HG02884 (cell line): ENCODE results near the gene CUL4A.
A peak's percentile ranks its signal among the peaks of the same experiment; 100 is the strongest.
"Not testable (repeated sequence)": the region's sequence is repeated elsewhere in the genome, so short reads cannot be mapped to it uniquely, and the experiment has no call there.

Experiments used
- ATAC-seq: cut with Tn5 transposase; IDR thresholded peaks from one replicate; pipeline ENCODE4 v1.9.1; 2021; ENCODE audit warnings: mild to moderate bottlenecking, moderate library complexity; ENCODE audit not compliant: unreplicated experiment

The CUL4A gene

GRCh38 chr13:113209336-113209758 is at the start of gene CUL4A:
TSS of gene CUL4A (plus strand) at chr13:113209613. CDS start at chr13:113209628, 15 bp downstream.
- peak; percentile 35 for ATAC-seq

- ATAC-seq = no peak
Measured at GRCh38 chr13:113159701-113160100, 49.7 kb upstream of the CUL4A start.

DNA sequence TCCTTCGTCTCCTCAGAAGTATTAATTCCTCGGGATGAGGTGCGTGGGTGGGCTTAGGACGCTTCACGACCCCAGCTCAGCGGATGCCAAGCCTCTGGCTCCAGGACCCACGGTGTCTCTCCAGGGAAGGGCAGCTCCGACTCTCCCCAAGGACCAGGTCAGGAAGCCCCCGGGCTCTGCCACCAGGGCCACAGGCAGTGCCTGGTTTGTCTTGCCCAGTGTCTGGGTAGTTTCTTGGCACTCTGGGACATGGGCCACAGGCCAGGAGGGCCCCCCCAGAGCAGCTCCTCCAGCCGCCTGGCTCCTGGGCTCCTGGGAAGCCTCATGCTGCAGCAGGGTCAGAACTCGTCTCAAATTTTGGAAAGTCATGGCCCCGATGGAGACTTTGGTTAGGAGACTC is 48.4 kb upstream of the CUL4A start:
- ATAC-seq = no peak

DNA sequence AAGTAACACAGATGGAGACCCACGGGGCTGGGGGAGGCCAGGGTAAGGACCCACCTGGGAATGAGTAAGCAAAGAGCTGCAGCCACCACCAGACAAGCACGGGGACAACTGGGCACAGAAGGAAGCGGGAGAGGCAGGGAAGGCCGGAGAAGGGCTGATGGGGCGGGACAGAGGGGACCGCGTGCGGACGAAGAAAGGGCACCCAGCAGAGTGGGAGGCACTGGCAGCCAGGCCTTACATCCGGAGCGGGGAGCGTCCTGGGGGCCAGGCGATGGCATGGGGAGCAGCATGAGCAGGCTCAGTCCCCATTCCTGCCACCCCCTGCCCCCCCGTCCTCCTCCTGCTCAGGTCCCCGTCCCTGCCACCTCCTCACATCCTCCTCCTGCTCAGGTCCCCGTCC is 48.0 kb upstream of the CUL4A start:
- no peak for ATAC-seq

DNA sequence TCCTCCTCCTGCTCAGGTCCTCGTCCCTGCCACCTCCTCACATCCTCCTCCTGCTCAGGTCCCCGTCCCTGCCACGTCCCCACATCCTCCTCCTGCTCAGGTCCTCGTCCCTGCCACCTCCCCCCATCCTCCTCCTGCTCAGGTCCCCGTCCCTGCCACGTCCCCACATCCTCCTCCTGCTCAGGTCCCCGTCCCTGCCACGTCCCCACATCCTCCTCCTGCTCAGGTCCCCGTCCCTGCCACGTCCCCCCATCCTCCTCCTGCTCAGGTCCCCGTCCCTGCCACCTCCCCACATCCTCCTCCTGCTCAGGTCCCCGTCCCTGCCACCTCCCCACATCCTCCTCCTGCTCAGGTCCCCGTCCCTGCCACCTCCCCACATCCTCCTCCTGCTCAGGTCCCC is 47.4 kb upstream of the CUL4A start:
- ATAC-seq = not testable (repeated sequence)

DNA sequence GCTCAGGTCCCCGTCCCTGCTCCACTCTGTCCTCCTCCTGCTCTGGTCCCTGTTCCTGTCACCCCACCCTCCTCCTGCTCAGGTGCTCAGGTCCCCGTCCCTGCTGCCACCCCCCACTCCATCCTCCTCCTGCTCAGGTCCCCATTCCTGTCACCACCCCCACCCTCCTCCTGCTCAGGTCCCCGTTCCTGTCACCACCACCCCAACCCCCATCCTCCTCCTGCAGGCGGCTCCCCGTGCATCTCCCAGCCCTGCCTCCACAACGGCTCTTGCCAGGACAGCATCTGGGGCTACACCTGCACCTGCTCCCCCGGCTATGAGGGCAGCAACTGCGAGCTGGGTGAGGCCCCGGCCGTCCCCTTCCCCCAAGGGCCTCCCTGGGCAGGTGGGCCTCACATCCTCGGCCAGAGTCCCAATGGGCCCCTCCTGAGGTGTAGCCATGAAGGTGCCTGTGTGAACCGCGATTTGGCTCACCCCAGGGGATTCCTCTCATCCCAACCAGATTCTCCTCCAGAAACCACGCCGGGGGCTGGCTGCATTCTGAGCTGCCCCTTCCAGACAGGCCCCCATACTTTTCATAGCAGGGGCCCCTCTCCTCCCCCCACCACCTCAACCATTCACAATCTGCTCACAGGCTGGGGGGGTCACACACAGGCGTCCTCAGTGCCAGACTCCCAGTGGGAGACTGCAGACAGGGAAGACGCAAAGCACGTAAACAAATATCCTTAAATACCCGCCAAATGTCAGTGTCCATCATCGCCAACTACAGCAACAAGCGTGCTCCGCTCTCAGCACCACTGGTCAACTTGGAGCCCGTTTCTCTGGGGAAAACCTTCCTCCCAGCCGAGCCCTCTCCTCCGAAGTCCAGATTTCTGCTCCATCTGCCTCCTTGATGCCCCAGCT is 46.4 kb upstream of the CUL4A start:
- ATAC-seq = no peak

- no peak for ATAC-seq
Measured at GRCh38 chr13:113164492-113164891, 44.9 kb upstream of the CUL4A start.

DNA sequence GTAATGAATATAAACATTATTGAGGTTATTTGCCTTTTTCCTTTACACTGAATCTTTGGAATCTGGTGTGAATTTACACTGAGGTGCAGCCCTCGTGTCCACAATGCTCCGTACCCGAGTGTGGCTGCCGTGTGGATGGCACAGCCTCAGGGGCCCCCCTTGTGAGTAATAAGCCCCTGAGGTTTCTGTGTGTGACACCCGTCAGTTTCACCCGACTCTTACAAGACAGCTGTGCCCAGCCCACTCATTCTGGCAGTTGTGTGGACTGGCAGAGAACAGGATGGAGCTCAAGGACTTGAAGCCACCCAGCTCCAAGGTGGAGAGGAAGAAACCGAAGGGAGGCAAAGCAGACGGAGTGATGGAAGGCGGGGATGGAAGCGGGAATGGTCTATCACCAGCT is 43.1 kb upstream of the CUL4A start:
- ATAC-seq = no peak

- ATAC-seq = no peak
Measured at GRCh38 chr13:113166681-113167080, 42.7 kb upstream of the CUL4A start.

DNA sequence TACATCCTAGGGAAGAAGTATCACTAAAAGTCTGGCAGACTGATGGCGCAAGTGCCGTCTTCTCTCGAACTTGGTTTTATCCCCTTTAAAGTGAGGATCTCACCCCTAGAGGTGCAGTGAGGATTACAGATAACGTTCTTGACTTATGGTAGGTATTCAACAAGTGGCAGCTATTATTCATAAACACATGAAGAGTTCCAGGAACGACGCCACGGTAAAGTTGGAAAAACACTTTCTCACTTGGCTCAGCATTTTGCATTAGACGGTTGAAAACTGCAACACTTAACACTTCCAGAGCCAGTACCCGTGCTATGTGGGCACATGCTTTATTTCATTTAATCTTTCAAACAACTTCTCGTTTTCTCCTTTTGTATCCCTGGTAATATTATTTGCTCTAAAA is 42.3 kb upstream of the CUL4A start:
- no peak for ATAC-seq

DNA sequence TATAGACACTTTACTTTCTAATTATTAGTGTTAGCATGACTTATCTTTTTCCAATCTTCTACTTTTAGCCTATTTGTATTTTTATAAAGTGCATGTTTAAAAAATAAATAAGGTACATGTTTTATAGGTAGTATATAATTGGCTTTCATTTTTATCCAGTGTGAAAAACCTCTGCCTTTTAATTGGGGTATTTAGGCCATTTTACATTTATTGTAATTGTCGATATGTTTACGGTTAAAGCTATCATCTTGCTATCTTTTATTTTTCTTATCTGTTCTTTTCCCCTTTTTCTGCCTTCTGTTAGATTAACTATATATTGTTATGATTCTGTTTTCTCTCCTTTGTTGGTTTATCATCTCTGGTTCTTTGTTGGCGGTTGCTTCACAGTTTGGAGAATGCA is 41.8 kb upstream of the CUL4A start:
- ATAC-seq = no peak

DNA sequence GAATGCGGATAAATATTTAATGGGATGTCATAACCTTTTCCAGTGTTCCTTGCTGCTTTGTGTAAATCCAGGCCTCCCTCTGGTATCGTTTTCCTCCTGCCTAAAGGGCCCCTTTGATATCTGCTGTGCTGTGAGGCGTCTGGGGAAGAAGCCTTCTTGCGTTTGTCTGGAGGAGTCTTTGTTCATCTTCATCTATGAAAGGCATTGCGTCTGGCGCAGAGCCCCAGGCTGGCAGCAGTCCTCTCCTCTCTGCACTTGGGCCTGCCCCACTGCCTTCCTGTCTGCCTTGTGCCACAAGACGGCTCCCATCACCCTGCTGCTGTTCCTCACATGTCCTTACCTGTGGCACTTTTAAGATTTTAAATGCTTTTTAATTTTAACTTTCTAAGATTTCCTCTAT is 41.2 kb upstream of the CUL4A start:
- ATAC-seq = no peak

GRCh38 chr13:113169277-113170272 is 39.8 kb upstream of the CUL4A start:
- ATAC-seq = no peak

DNA sequence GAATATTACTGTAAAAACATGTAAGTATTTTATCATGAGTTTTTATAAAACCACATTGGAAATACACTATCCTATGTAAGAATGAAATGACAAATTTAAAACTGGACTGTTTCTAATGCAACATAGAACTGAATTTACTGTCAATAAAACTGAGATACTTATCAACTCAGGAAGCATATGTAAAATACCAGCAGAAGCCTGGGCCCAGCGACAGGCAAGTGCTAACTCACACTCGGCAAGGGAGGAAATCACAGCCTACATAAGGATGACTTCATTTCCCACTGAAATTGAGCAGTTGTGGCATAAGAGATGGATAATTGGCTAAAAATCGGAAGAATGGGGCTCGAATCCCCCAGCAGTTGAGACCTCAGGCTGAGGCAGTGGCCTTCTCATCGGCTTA is 38.9 kb upstream of the CUL4A start:
- no peak for ATAC-seq

DNA sequence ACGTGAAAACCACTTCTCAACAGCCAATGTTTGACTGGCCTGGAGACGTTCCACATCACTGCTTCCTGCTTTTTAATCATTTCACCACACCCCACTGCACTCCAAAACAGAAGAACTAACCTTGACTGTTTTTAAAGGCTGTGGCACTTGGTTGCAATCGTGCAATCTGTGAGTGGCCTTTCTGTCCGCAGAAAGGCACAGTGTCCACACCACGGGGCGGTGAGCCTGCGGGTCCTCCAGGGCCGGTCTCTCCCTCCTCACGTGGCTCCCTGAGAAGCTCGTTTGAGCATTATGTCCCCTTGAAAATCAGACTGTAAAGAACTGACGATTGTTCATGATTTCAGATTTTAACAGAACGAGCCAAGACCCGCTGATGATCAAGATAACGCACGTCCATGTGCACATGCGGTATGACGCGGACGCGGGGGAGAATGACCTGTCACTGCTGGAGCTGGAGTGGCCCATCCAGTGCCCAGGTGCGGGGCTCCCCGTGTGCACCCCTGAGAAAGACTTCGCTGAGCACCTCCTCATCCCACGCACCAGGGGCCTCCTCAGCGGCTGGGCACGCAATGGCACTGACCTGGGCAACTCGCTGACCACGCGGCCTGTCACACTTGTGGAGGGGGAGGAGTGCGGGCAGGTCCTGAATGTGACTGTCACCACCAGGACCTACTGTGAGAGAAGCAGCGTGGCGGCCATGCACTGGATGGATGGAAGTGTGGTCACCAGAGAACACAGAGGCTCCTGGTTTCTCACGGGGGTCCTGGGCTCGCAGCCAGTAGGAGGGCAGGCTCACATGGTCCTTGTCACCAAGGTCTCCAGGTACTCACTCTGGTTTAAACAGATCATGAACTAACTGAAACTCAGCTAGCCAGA is 37.9 kb upstream of the CUL4A start:
- no peak for ATAC-seq

- no peak for ATAC-seq
Measured at GRCh38 chr13:113172419-113172926, 36.9 kb upstream of the CUL4A start.

- ATAC-seq = no peak
Measured at GRCh38 chr13:113176280-113176679, 33.1 kb upstream of the CUL4A start.

DNA sequence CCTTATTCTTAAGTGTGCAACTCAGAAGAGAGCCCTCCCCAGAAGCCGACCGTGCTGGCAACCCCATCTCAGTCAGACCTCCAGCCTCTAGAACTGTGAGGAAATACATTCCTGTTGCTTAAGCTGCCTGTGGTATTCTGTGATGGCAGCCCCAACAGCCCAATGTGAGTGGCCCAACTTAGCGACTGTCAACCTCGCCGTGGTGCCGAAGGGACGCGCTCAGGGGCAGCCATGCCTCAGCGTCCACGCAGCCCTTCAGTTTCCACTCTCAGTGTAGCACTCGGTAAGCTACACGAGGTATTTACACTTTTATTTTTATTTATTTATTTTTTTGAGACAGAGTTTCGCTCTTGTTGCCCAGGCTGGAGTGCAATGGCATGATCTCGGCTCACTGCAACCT is 32.6 kb upstream of the CUL4A start:
- ATAC-seq = no peak

DNA sequence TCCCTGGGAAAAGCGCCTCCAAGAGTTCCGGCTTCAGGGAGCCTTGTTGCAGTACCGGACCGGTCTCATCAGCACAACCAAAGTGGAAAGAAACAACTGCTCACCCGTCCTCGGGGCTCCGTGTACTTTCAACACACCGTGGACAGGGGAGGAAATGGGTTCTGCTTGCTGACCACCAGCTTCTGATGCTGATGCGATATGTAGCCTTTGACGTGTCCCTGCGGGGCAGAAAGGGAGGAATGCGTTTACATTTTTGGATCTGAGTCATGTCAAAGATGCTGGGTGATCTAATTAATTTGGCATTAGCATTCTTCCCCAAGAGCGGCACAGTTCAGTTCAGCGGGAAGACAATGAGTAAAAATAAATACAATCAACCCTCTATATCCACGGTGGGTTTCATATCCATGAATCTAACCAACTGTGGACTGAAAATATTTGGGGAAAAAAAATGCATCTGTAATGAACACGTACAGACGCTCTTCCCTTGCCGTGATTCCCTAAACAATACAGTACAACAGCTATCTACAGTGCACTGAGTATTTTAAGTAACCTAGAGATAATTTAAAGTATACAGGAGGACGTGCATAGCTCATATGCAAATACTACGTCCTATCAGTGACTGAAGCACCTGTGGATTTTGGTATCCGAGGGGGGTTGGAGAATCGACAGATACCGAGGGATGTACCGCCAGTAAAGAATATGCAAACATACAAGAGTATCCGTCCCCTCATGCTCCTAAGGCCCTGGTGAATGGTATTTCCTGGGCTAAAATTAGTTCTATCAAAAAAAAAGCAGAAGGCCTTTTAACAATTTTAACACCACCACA is 31.1 kb upstream of the CUL4A start:
- no peak for ATAC-seq

GRCh38 chr13:113178896-113179167 is 30.6 kb upstream of the CUL4A start:
- ATAC-seq = no peak
